SKM-1 treated with dmso at 0.1 percent for 144 hours (cell line): ENCODE results near the gene TXNDC11.
"Not testable (repeated sequence)": the region's sequence is repeated elsewhere in the genome, so short reads cannot be mapped to it uniquely, and the experiment has no call there.

Experiments
- DNase-seq: peaks from one replicate; lab custom pipeline; 2025; ENCODE audit not compliant: unreplicated experiment; lab: John Stamatoyannopoulos, UW

Gene TXNDC11, protein sequence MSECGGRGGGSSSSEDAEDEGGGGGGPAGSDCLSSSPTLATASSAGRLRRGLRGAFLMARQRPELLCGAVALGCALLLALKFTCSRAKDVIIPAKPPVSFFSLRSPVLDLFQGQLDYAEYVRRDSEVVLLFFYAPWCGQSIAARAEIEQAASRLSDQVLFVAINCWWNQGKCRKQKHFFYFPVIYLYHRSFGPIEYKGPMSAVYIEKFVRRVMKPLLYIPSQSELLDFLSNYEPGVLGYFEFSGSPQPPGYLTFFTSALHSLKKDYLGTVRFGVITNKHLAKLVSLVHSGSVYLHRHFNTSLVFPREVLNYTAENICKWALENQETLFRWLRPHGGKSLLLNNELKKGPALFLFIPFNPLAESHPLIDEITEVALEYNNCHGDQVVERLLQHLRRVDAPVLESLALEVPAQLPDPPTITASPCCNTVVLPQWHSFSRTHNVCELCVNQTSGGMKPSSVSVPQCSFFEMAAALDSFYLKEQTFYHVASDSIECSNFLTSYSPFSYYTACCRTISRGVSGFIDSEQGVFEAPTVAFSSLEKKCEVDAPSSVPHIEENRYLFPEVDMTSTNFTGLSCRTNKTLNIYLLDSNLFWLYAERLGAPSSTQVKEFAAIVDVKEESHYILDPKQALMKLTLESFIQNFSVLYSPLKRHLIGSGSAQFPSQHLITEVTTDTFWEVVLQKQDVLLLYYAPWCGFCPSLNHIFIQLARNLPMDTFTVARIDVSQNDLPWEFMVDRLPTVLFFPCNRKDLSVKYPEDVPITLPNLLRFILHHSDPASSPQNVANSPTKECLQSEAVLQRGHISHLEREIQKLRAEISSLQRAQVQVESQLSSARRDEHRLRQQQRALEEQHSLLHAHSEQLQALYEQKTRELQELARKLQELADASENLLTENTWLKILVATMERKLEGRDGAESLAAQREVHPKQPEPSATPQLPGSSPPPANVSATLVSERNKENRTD

DNA sequence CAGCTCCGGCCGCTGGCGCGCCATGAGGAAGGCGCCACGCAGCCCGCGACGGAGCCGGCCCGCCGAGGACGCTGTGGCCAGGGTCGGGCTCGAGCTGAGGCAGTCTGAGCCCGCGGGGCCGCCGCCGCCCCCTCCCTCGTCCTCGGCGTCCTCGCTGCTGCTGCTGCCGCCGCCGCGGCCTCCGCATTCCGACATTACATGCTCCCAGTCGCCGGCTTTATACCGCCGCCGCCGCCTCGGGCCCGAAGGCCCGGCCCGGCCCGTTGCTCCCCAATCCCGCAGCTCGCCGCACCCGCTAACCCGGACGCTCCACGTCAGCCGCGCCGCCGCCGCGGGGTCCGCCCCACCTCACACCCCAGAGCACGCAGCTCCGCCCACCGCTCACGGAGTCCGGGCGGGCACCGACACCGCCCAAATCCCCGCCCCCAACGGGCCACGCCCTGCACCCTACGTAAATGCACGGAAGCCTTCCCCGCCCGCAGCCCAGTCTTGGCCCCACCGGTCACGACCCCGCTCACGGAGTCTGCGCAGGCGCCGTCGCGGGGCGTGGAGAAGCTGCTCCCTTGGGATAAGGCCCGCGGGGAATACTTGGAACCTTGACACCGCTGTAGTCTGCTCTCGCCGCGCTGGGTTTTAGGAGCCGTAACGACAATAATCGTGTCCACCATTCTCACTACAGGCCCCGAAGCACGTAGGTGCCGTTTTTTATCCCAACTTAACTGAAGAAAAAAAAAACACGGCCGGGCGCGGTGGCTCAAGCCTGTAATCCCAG lies at the start of gene TXNDC11:
TXNDC11 (minus strand) TSS at position 322 of the 772 bp plus-strand sequence; CDS start at position 195, 127 bp downstream.
- peak; percentile 93 for DNase-seq

DNA sequence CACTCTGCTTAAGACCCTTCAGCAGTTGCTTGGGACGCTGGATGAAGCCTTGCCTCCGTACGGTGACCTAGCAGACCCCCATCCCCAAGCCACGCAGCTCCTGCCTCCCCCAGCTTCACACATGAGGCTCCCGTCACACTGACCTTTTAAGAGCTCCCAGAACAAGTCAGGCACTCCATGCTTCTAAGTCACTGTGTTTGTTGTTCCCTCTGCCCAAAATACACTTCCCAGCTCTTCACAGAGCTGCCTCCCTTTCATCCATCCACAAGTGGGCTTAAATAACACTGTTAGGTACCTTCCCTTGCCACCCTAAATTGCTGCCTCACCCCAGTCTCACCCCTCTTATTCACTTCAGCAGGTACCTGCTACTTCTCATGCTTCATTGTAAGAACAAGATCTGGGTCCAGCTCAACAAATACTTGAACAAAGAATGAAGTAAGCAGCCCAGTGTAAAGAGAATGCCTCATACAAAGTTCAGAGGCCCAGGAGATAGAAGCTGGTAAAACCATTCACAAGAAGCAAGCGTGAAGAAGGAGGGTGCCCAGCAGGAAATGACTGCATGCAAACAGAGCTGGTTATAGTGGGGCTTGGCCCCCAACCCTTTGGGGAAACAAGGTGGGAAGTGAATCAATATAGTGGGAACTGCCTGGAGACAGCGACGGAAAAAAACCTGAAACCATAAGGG lies 48.6 kb upstream of the TXNDC11 start:
- no peak for DNase-seq

DNA sequence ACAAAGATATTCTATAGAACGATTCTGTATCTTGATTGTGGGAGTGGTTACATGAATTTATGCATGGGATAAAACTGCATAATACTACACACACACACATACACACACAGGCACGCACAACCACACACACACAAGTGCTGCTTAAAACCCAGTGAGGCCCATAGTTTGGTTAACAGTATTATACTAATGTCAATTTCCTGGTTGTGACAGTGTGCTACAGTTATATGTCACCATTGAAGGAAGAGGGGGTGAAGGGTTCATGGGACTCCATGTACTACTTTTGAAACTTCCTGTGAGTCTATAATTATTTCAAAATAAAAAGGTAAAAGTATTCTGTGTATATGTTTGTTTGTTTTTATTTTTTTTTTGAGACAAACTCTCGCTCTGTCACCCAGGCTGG lies 46.3 kb upstream of the TXNDC11 start:
- DNase-seq, result no peak

DNA sequence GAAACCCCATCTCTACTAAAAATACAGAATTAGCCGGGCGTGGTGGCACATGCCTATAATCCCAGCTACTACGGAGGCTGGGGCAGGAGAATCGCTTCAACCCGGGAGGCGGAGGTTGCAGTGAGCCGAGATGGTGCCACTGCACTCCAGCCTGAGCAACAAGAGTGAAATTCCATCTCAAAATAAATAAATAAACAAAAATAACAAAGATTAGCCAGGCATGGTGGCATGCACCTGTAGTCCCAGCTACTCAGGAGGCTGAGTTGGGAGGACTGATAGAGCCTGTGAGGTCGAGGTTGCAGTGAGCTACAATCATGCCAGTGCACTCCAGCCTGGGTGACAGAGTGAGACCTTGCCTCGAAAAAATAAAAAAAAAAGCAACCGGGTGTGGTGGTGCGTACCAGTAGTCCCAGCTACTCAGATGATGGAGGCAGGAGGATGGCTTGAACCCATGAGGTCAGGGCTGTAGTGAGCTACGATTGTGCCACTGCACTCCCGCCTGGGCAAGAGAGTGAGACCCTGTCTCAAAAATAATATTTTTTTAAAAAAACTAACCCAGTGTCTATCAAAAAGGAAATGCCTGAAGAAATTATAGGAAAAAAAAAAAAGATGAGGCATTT lies 42.4 kb upstream of the TXNDC11 start:
- not testable (repeated sequence) for DNase-seq

DNA sequence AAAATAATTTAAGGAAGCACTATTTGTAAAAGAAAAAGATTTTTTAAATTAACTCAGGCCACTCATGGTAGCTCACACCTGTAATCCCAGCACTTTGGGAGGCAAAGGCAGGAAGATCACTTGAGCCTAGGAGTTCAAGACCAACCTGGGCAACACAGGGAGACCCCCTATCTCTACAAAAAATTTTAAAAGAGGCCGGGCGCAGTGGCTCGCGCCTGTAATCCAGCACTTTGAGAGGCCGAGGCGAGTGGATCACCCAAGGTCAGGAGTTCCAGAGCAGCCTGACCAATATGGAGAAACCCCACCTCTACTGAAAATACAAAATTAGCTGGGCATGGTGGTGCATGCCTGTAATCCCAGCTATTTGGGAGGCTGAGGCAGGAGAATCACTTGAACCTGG lies 41.7 kb upstream of the TXNDC11 start:
- DNase-seq, result not testable (repeated sequence)

DNA sequence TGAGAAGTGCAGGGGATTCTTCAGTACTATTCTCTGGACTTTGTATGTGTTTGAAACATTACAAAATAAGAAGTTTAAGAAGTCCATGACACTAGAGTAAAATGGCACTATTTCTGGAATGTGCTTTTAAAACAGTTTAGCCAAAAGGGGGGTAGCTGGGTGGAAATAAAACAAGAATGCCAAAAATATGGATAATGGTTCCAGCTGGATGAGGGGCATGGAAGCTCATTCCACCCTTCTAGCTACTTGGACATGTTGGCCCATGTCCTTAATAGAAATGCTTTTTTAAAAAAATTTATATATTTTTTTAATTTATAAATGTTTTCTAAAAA lies 41.3 kb upstream of the TXNDC11 start:
- DNase-seq, result no peak

DNA sequence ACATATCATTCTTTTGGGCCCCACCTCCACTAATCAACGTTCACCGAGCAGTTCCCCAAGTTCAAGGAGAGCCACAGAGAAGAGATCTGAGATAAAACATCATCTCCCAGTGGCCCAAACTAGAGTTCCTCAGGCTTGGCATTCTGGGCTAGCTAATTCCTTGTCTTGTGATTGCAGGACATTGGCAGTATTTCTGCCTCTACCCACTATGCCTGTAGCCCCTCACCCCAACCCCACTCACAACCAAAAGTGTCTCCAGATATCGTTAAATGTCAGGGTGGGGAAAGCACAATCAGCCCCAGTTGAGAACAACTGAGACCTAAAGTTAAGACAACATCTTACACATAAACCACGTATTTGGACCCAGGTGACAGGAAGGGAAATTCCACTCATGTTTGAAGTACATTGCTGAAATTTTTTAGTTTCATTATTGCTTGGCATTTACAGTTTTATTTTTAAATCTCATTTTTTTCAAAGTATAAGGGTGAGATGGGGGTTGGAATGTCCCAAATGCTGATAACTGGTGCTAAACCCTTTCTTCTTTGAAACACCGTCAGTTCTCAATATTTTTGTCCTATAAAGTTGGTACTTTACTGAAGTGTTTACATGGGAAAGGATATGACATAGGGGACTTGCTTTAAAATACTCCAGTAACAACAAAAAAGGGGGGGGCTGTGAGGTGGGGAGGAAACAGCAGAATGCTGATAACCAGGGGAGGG lies 40.8 kb upstream of the TXNDC11 start:
- no peak for DNase-seq

DNA sequence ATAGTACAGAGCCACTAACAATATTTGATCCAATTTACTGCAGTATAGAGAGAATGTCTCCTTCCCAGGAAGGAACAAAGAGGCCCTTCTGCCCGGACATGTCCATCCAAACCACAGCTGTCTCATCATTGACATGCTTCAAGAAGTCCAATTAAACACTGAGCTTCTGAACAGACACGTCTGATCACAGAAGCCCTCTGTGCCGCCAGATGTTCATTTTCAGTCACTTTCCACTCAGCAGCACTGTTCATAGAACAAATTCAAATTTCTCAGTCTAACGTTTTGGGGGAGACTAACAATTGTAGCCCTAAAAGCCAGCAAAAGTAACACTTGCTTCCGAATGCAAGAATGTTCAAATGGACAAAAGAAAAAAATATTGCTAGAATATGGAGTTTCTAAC lies 39.1 kb upstream of the TXNDC11 start:
- DNase-seq, result no peak

DNA sequence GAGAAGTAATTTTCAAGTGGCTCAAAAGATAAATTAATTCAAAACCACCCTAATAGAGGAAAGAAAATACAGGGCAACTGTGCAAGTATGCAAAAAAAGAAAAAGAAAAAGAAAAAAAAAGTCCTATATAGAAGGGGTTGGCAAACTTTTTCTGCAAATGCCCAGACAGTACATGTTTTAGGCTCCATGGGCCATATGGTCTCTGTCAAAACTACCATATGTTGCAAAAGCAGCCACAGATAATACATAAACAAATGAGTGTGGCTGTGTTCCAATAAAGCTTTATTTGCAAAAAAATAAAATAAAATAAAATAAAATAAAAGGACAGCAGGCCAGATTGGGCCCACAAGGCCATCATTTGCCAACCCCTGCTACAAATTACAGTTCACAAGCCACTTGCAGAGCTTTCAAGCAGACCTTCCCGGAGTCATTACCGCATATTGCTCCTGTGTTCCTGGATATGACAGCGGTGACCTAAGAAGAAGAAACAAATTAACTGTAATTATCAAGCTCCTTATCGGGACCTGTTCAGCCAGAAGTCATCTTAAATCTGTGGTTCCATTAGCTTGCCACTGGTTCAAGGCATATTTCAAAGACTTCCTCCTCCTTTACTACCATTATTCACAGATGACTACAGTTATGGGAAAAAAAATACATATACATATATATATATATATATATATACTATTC lies 38.5 kb upstream of the TXNDC11 start:
- DNase-seq, result no peak

DNA sequence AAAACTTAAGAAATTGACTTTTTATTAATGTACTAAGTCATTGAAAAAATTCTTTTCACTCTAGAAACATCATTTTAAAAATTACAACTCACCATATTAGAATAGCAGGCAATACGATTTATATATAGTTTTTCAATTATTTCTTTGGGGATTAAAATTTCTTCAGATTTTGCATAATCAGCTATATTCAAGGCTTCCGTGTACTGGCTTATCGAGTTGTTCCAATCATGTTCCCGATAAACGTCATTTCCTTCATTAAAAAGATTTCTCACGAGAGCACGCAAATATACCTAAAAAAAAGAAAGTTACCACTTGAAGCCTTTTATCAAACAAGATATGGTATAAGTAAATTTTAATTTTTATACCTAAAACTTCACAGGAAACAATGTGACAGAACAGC lies 36.4 kb upstream of the TXNDC11 start:
- no peak for DNase-seq

DNA sequence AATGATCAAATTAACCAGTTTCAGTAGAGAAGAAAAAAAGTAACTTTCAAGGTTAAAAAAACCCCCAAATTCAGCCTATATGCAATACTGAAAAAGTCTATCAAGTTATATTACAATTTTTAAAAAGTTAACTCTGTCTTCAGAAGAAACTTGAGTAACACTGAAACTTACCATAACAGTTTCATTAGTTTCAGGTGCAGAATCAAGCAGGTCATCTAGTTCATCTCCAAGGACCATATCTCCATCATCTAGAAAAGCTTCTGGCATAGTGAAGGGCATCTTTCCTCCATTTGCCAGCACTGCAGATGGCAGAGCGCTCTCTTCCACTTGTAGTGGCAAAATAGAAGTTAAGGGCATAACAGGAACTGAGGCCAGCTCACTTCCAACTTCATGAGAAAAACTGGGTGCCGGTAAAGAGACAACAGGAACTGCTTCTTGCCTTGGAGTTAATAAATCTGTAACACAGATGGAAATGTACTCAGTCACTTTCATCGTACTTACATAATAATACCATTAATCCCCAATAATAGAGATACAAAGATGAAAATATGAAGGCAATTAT lies 31.5 kb upstream of the TXNDC11 start:
- DNase-seq, result no peak

DNA sequence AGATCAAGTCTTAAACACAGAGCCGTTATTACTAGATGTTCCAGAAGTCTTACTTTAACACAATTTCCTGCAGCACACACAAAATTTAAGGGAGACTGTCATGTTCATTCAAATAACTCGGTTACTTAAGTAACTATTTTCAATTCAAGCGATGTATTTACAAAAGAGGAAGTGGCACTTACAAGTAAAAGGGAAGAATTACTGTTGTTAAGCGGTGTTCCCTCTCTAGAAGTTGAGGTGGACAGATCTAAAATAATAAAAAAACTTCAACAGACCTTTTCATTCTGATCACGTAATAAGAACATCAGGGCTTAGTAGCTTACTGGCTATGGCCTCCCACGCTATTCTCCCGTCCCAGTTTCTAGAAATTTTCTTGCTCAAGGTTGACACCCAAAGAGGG lies 26.2 kb upstream of the TXNDC11 start:
- peak; percentile 74 for DNase-seq

DNA sequence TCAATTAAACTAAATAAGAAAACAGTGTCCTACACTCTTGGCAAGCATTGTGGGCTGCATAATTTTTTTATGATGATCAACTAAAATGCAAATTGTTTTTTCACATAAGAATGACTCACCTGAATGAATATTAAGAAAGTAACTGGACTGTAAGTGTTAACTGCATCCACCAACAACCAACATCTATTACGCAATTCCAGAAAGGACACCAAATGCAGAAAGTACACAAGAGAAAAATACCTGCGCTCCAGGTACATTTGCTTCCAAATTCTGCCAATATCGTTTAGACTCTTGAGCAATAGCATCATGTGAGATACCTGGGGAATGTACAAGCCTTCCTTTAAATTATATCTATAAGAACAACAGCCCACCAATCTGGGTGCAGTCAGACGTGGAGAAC lies 19.8 kb upstream of the TXNDC11 start:
- DNase-seq, result no peak

DNA sequence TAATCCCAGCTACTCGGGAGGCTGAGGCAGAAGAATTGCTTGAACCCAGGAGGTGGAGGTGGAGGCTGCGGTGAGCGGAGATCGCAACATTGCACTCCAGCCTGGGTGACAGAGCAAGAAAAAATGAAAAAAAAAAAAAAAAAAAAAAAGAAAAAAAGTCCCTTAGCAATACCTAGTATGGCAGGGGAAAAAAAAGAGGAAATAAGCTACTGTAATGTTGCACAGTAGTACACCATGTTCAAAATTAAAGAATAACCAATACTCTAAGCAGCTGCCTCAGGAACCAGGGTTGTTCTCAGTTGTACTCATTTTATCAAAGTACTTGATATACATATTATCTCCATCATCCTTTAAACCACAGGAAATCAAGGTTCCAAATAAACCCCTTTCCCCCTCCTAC lies 17.3 kb upstream of the TXNDC11 start:
- DNase-seq, result no peak

DNA sequence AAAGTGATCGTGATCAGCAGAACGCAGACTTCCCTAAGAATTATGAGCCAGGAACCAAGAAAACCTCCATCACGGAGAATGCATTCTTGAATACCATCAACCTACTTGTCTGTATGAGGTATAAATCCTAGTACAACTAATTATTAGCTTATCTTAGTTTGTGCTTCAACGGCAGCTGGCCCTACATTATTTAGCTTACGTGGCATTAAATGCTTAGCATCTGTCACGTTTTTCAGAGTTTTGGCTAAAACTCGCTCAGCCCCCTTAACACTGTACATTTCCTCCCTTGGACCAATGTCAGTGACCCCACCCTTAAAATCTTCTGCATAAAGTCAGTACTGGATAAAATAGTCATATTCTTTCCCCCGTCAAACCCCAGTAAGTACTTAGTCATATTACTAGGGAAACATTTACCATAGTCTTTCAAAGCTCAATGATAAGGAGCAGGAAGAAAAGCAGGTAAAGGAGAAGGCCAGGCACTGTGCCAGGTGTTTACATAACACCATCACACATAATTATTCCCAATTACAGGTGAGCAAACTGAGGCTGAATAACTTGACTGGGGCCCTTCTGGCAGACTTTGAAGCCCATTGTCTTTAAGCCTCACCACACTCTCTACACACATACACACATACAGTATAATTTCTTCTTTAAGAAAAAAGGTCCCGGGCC lies 16.6 kb upstream of the TXNDC11 start:
- no peak for DNase-seq

DNA sequence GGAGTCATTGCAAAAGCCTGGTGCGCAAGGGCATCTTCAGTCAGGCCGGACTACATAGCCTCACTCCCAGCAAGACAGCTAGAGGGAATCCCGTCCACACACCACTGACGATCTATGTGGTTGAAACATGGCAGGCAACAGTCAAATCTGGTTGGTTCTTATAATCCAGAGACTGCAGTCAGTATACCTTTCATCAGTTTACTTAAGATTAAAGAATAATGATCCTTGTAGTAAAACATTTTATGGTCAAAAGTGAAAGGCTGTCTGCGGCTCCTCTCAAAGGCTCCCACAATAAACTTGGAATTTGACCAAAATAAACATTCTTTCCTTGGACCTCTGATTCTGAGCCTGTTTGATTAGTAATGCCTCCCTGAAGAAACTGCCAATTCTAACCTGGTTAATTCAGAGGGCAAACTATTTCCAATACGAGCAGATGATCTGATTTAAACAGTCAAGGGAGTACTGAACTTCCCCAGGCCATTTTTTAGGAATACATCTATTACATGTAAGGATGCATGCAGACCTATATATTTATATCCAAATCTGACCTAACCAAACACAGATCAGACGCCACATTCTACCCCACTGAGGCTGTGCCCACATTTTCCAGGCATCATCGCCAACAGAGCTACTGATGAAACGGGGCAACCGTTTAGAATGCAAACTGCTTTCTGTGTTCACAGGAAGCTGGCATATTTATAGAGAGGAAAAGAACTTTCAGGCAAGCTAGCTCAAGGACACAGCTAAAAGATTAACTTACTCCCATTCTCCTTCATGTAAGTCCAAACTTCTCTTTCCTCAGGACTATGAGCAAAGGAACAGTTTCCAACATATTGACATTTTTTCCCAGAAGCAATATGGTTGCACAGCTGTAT lies 15.3 kb upstream of the TXNDC11 start:
- DNase-seq, result no peak

DNA sequence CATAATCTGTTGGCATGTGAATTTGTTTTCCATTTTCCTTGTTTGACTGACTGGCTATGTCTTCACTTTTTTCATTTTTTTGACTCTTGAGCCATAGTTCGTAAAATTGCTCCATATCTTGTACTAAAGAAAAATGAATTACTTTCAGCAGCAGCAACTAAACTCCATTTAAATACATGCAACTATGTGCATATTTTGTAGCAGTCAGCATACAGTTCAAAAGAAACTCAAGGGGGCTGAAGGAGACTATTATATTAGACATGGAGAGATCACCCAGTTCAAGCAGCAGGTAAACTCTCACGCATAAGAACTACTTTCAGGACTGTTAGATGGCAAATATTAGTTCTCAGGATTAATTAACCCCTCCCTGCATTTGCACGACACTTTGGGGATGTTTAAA lies 13.6 kb upstream of the TXNDC11 start:
- DNase-seq, result no peak
